ENCODE data around the gene THAP8.

THAP8 gene

GRCh38 chr19:36051236-36051635 is 2.8 kb downstream of the THAP8 start:
- TF ChIP-seq CTCF (conservative IDR thresholded peaks at IDR 0.05; ENCODE audit: low read length) (peak; percentile 72), EZH2phosphoT487 (IDR thresholded peaks at IDR 0.05; ENCODE audit: borderline replicate concordance) (no peak)
- Histone ChIP-seq H3K36me3 (ENCODE audit: insufficient read depth, low read length) (no peaks in the 10 kb centered on the region), H3K4me2 (ENCODE audit: low read depth, low read length, poor library complexity, severe bottlenecking) (no peak overlapping the region), H3K9me2 (replicated peaks; ENCODE audit: low read depth, low read length) (no peaks in the 10 kb centered on the region), H3K9ac (ENCODE audit: low read depth, low read length, poor library complexity, severe bottlenecking) (no peak overlapping the region), H3K27me3 (ENCODE audit: insufficient read depth, low read length, poor library complexity, severe bottlenecking) (no peaks in the 10 kb centered on the region), H3K4me3 (ENCODE audit: low read length, poor library complexity, severe bottlenecking) (no peak overlapping the region), H3K79me2 (ENCODE audit: insufficient read depth, low read length) (peaks cover 20% of the 10 kb centered on the region), H4K20me1 (ENCODE audit: insufficient read depth, low read length, poor library complexity, severe bottlenecking) (peaks cover 11% of the 10 kb centered on the region), H2AFZ (ENCODE audit: low read length) (no peak overlapping the region), H3K9me3 (ENCODE audit: insufficient read depth, low read depth, low read length) (no peaks in the 10 kb centered on the region), H3K4me1 (ENCODE audit: insufficient read depth, low read length, poor library complexity, severe bottlenecking) (peaks cover 20% of the 10 kb centered on the region), H3F3A (ENCODE audit: low read depth) (no peaks in the 10 kb centered on the region; the same call in 1 of the 2 replicates)

- no peak overlapping the region for H3K9ac ChIP-seq (ENCODE audit: low read depth, low read length, poor library complexity, severe bottlenecking)
Observed at GRCh38 chr19:36049080-36049698, 4.9 kb downstream of the THAP8 start.

GRCh38 chr19:36047835-36048234 is 6.2 kb downstream of the THAP8 start:
- Histone ChIP-seq H3K4me3 (ENCODE audit: low read length, poor library complexity, severe bottlenecking) (no peak overlapping the region), H3K9me3 (ENCODE audit: insufficient read depth, low read depth, low read length) (no peaks in the 10 kb centered on the region), H3F3A (ENCODE audit: low read depth) (no peaks in the 10 kb centered on the region), H2AFZ (ENCODE audit: low read length) (no peak overlapping the region), H3K79me2 (ENCODE audit: insufficient read depth, low read length) (peaks cover 7% of the 10 kb centered on the region; the same call in 1 of the 2 replicates), H3K4me2 (ENCODE audit: low read depth, low read length, poor library complexity, severe bottlenecking) (no peak overlapping the region), H3K27me3 (ENCODE audit: insufficient read depth, low read length, poor library complexity, severe bottlenecking) (no peaks in the 10 kb centered on the region), H4K20me1 (ENCODE audit: insufficient read depth, low read length, poor library complexity, severe bottlenecking) (no peaks in the 10 kb centered on the region), H3K9ac (ENCODE audit: low read depth, low read length, poor library complexity, severe bottlenecking) (no peak overlapping the region), H3K9me2 (replicated peaks; ENCODE audit: low read depth, low read length) (no peaks in the 10 kb centered on the region), H3K36me3 (ENCODE audit: insufficient read depth, low read length) (no peaks in the 10 kb centered on the region), H3K4me1 (ENCODE audit: insufficient read depth, low read length, poor library complexity, severe bottlenecking) (peaks cover 6% of the 10 kb centered on the region)
- TF ChIP-seq EZH2phosphoT487 (IDR thresholded peaks at IDR 0.05; ENCODE audit: borderline replicate concordance) = no peak
- TF ChIP-seq CTCF (conservative IDR thresholded peaks at IDR 0.05; ENCODE audit: low read length) = no peak

More at GRCh38 chr19:36049080-36049698, 4.9 kb downstream of the THAP8 start:
- Histone ChIP-seq H3K4me3 (ENCODE audit: low read length, poor library complexity, severe bottlenecking) (no peak overlapping the region), H3K36me3 (ENCODE audit: insufficient read depth, low read length) (no peaks in the 10 kb centered on the region), H3K9me2 (replicated peaks; ENCODE audit: low read depth, low read length) (no peaks in the 10 kb centered on the region), H3K4me2 (ENCODE audit: low read depth, low read length, poor library complexity, severe bottlenecking) (no peak overlapping the region), H2AFZ (ENCODE audit: low read length) (no peak overlapping the region), H3F3A (ENCODE audit: low read depth) (no peaks in the 10 kb centered on the region; the same call in 1 of the 2 replicates), H3K4me1 (ENCODE audit: insufficient read depth, low read length, poor library complexity, severe bottlenecking) (peaks cover 12% of the 10 kb centered on the region), H3K9me3 (ENCODE audit: insufficient read depth, low read depth, low read length) (no peaks in the 10 kb centered on the region), H4K20me1 (ENCODE audit: insufficient read depth, low read length, poor library complexity, severe bottlenecking) (no peaks in the 10 kb centered on the region), H3K27me3 (ENCODE audit: insufficient read depth, low read length, poor library complexity, severe bottlenecking) (no peaks in the 10 kb centered on the region), H3K79me2 (ENCODE audit: insufficient read depth, low read length) (peaks cover 8% of the 10 kb centered on the region; the same call in 1 of the 2 replicates)
- no peak for TF ChIP-seq CTCF (conservative IDR thresholded peaks at IDR 0.05; ENCODE audit: low read length)
- no peak for TF ChIP-seq EZH2phosphoT487 (IDR thresholded peaks at IDR 0.05; ENCODE audit: borderline replicate concordance)

All from Loucy (cell line).